CD14-positive monocyte (primary cell): ENCODE results near the gene AASDHPPT. TPM values are rescaled to one million over a fixed set of nuclear protein-coding genes. Genes with fewer than 3 reads are reported as not detected.

Source experiments
- DNase-seq, 3 donors: peaks; one replicate each; pipeline ENCODE4 v3.0.0-alpha.2; 2011 to 2022
- H2AFZ ChIP-seq: 2 replicates; pipeline ENCODE4 v1.6.0; 2012; ENCODE audit warnings: mild to moderate bottlenecking, low read depth, low read length, inconsistent platforms; ENCODE audit not compliant: insufficient read depth, poor library complexity, severe bottlenecking
- H3K27ac ChIP-seq, 2 donors: 1 replicate in 1 of 2; 2 replicates in 1 of 2; pipeline ENCODE4 v1.5.1; 2012 to 2013; ENCODE audit warnings: low read length in 2 of 2, control low read depth in 1 of 2, inconsistent platforms in 1 of 2, low read depth in 1 of 2, mild to moderate bottlenecking in 1 of 2
- H3K27me3 ChIP-seq, 2 donors: one replicate each; pipeline versions ENCODE4 v1.6.0 to v1.6.1; 2011 to 2013; ENCODE audit warnings: low read length in 2 of 2; ENCODE audit not compliant: control insufficient read depth in 2 of 2, insufficient read depth in 2 of 2
- H3K36me3 ChIP-seq, 2 donors: replicated peaks in 1 of 2; 1 replicate in 1 of 2; 2 replicates in 1 of 2; pipeline versions ENCODE4 v1.5.1 to v1.6.1; 2012 to 2013; ENCODE audit warnings: low read length in 2 of 2, control low read depth in 1 of 2, inconsistent platforms in 1 of 2, mild to moderate bottlenecking in 1 of 2; ENCODE audit not compliant: insufficient read depth in 2 of 2, control insufficient read depth in 1 of 2
- H3K4me1 ChIP-seq, 2 donors: 1 replicate in 1 of 2; 2 replicates in 1 of 2; pipeline versions ENCODE4 v1.5.1 to v1.6.1; 2012 to 2013; ENCODE audit warnings: low read length in 2 of 2, control low read depth in 1 of 2, inconsistent platforms in 1 of 2, mild to moderate bottlenecking in 1 of 2, moderate library complexity in 1 of 2; ENCODE audit not compliant: insufficient read depth in 2 of 2, control insufficient read depth in 1 of 2
- H3K4me2 ChIP-seq: replicated peaks from 2 replicates; pipeline ENCODE3; 2012; ENCODE audit warnings: low read length, moderate library complexity, mild to moderate bottlenecking; ENCODE audit not compliant: poor library complexity, severe bottlenecking; ENCODE audit errors: extremely low read depth
- H3K4me3 ChIP-seq, 3 experiments: fragments of 200-600 bp in 1 of 3; sonication (generic) in 1 of 3; replicated peaks in 1 of 3; 1 replicate in 2 of 3; 2 replicates in 1 of 3; pipeline ENCODE4 v1.5.1; 2011 to 2013; ENCODE audit warnings: low read length in 3 of 3, mild to moderate bottlenecking in 3 of 3, control low read depth in 2 of 3, low read depth in 2 of 3, inconsistent platforms in 1 of 3, moderate library complexity in 1 of 3
- H3K79me2 ChIP-seq: 2 replicates; pipeline ENCODE4 v1.6.0; 2012; ENCODE audit warnings: mild to moderate bottlenecking, control low read depth, inconsistent platforms, low read length, moderate library complexity; ENCODE audit not compliant: insufficient read depth
- H3K9ac ChIP-seq: 2 replicates; pipeline ENCODE4 v1.6.0; 2017; ENCODE audit warnings: low read length, mild to moderate bottlenecking; ENCODE audit not compliant: insufficient read depth, poor library complexity, severe bottlenecking
- H3K9me3 ChIP-seq, 2 donors: replicated peaks in 1 of 2; 1 replicate in 1 of 2; 2 replicates in 1 of 2; pipeline versions ENCODE4 v1.5.1 to v1.6.1; 2012 to 2013; ENCODE audit warnings: low read length in 2 of 2, control low read depth in 1 of 2; ENCODE audit not compliant: control insufficient read depth in 1 of 2, insufficient read depth in 1 of 2
- H4K20me1 ChIP-seq: 2 replicates; pipeline ENCODE4 v1.6.0; 2012; ENCODE audit warnings: mild to moderate bottlenecking, low read length, control low read depth, moderate library complexity; ENCODE audit not compliant: insufficient read depth
- H3K27ac Mint-ChIP-seq, 7 donors: one replicate each; pipeline ENCODE4 v1.8.0; 2020; ENCODE audit warnings: mild to moderate bottlenecking in 7 of 7, mixed read lengths in 7 of 7, moderate library complexity in 6 of 7, inconsistent platforms in 2 of 7
- H3K27me3 Mint-ChIP-seq, 3 donors: one replicate each; pipeline ENCODE4 v1.8.0; 2021 to 2022; ENCODE audit warnings: low read depth in 3 of 3, mild to moderate bottlenecking in 3 of 3, mixed read lengths in 3 of 3, moderate library complexity in 3 of 3, inconsistent platforms in 1 of 3
- H3K36me3 Mint-ChIP-seq, 2 donors: one replicate each; pipeline ENCODE4 v1.8.0; 2020; ENCODE audit warnings: mixed read lengths in 2 of 2, inconsistent platforms in 1 of 2, mild to moderate bottlenecking in 1 of 2
- H3K4me1 Mint-ChIP-seq: one replicate; pipeline ENCODE4 v1.8.0; 2020; ENCODE audit warnings: mild to moderate bottlenecking, mixed read lengths
- H3K4me3 Mint-ChIP-seq, 2 donors: one replicate each; pipeline ENCODE4 v1.8.0; 2020; ENCODE audit warnings: mild to moderate bottlenecking in 2 of 2, mixed read lengths in 2 of 2, moderate library complexity in 1 of 2
- H3K9me3 Mint-ChIP-seq, 7 donors: one replicate each; pipeline ENCODE4 v1.8.0; 2020 to 2022; ENCODE audit warnings: mixed read lengths in 7 of 7, mild to moderate bottlenecking in 6 of 7, moderate library complexity in 6 of 7, inconsistent platforms in 2 of 7
- CTCF ChIP-seq: fragments of 200-600 bp; IDR thresholded peaks from one replicate; pipeline ENCODE4 v1.8.0; 2022; ENCODE audit warnings: antibody characterized with exemption, mild to moderate bottlenecking
- WGBS: methylation state at CpG from one replicate; pipeline ENCODE4 v1.1.5; 2013; ENCODE audit warnings: missing lambda C conversion rate; ENCODE audit not compliant: insufficient coverage; 5-methylcytosine and 5-hydroxymethylcytosine counted together
- intact Hi-C, 2 donors: fragments of 100-400 bp; cut with micrococcal nuclease; formaldehyde crosslinking; loops; one replicate each; pipeline versions ENCODE4 v1.15.0 to v1.15.1; 2023
- polyA plus RNA-seq, 3 donors: library from polyadenylated mRNA; depleted of rRNA in 1 of 3; unstranded in 2 of 3; stranded (reverse) in 1 of 3; fragments of 300-500 nt in 2 of 3; fragments of >200 nt in 1 of 3; fragmentation: Illumina TruSeq in 2 of 3; gene quantifications; 1 replicate in 2 of 3; 2 replicates in 1 of 3; pipeline ENCODE4 v1.2.3, GENCODE V29; 2012 to 2021

Gene AASDHPPT
- polyA plus RNA-seq, 3 donors: 7.6 to 47.3 (median 27.3) TPM

- intact Hi-C loops: no loop called here
- DNase-seq: no peak
- Mint-ChIP-seq H3K27me3 (no peaks in the 10 kb centered on the region), H3K36me3 (peaks cover 9 to 11% of the 10 kb centered on the region in 2 donors), H3K4me3 (no peak overlapping the region), H3K4me1 (no peaks in the 10 kb centered on the region), H3K27ac (no peak overlapping the region), H3K9me3 (peaks cover 3 to 11% (median 6%) of the 10 kb centered on the region in 7 donors)
- Histone ChIP-seq H3K4me2 (no peak overlapping the region), H3K27me3 (no peaks in the 10 kb centered on the region), H4K20me1 (no peaks in the 10 kb centered on the region), H3K9me3 (peaks cover 0 to 2% of the 10 kb centered on the region in 2 donors), H3K79me2 (no peaks in the 10 kb centered on the region), H3K4me3 (no peak overlapping the region), H3K36me3 (no peaks in the 10 kb centered on the region), H2AFZ (no peak overlapping the region), H3K27ac (no peak overlapping the region), H3K9ac (no peak overlapping the region), H3K4me1 (no peaks in the 10 kb centered on the region)
- no CpG with 5 or more reads among the region's 1 CpG for WGBS
- TF ChIP-seq CTCF: no peak
Measured at GRCh38 chr11:106059617-106060016, 17.8 kb upstream of the AASDHPPT start.

GRCh38 chr11:106061249-106061784, 16.1 kb upstream of the AASDHPPT start:
- H3K4me2 ChIP-seq: no peak overlapping the region
- intact Hi-C loops: no loop called here
- H3K27ac ChIP-seq: no peak overlapping the region
- peaks cover 4 to 11% (median 7%) of the 10 kb centered on the region in 7 donors for H3K9me3 Mint-ChIP-seq
- H3K36me3 ChIP-seq: no peaks in the 10 kb centered on the region
- no peaks in the 10 kb centered on the region for H3K79me2 ChIP-seq
- no peaks in the 10 kb centered on the region for H4K20me1 ChIP-seq
- H3K27me3 Mint-ChIP-seq: no peaks in the 10 kb centered on the region
- H3K4me1 Mint-ChIP-seq: no peaks in the 10 kb centered on the region
- H3K27ac Mint-ChIP-seq: peak overlapping the region in 1 of 7 donors; percentile 35
- no peak overlapping the region for H3K4me3 Mint-ChIP-seq
- no peaks in the 10 kb centered on the region for H3K4me1 ChIP-seq
- no peaks in the 10 kb centered on the region for H3K27me3 ChIP-seq
- H3K9ac ChIP-seq: no peak overlapping the region
- H3K36me3 Mint-ChIP-seq: peaks cover 9 to 10% of the 10 kb centered on the region in 2 donors
- no peak for DNase-seq
- no peak for TF ChIP-seq CTCF
- H2AFZ ChIP-seq: no peak overlapping the region
- H3K4me3 ChIP-seq: no peak overlapping the region
- H3K9me3 ChIP-seq: peaks cover 0 to 2% of the 10 kb centered on the region in 2 donors
